ENCODE measurements around the gene EGFL8.
"Not testable (repeated sequence)": the region's sequence is repeated elsewhere in the genome, so short reads cannot be mapped to it uniquely, and the experiment has no call there.

The EGFL8 gene

DNA sequence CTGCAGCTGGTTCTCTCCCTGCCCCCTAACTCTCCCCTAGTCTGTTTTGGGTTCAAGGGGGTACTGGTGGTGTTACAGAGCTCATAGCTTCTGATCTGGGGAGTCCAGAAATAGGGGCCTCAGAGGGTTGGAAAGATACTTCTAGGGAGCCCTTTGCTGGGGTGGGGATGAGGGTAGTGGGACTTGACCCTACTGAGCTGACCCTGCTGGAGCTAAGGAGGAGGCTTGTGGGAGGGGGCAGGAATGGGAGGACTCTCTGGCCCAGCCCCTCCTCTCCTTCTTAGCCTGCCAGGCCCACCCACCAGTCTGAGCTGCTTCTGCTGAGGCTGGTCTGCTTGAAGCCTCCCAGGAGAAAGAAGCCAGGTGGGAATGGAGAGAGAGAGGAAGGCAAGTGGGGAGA, at the start of gene EGFL8:
Gene EGFL8, plus strand, starts transcription at position 301 of the 400 bp plus-strand sequence. CDS start 1,571 bp downstream, outside the sequence.
- DNase-seq: no peak

DNA sequence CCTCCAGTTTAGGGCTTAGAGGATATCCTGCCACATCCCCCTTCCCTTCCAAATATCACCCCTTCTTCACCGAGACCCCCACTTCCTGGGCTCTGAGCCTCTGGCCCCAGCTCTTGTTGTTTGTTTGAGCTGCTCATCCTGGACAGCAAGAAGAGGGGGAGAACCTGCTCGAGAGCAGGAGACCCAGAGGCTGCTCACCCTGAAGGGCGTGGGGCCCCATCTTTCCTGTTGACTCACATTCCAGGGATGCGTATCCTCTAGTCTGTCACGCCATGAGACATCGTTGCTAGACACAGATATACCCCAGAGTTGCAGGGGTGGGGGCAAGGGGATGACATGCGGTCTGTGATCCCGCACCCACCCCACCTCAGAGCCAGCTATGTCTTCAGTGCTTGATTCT, 49.6 kb upstream of the EGFL8 start:
- no peak for DNase-seq

DNA sequence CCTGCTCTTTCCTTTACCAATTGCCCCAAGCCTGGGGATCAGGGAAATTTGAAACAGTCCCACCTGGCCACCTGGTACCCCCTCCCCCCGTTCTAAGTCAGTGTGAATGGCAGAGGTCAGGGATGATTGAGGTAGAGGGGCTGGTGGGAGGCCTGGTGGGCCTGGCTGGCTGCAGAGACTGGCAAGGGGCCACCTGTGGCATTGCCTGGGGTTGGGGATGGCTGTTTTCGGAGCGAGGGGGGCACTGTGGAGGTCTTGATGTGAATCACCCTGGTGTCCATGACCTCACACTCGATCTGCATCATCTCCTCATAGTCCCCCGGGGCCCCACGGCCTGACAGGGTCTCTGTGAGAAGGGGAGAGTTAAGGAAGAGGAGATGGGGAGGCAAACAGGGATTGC, 48.8 kb upstream of the EGFL8 start:
- DNase-seq: no peak

DNA sequence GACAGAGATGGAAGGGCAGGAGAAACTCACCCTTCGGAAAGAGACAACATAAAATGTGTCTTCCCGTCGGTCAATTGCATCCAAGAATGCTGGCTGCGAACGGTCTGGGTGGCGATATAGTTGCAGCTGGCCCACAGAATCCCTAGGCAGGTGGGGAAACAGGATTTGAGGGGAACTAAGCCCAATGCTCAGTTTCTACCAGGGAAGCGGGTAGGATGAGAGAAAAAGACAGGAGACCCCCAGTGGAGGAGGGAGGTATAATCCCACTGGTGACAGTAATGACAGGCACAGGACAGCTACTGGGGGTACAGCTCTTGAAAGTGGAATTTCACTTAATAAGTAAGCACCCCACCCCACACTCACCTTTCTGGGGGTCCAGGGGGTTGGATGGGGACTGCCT, 47.7 kb upstream of the EGFL8 start:
- no peak for DNase-seq

DNA sequence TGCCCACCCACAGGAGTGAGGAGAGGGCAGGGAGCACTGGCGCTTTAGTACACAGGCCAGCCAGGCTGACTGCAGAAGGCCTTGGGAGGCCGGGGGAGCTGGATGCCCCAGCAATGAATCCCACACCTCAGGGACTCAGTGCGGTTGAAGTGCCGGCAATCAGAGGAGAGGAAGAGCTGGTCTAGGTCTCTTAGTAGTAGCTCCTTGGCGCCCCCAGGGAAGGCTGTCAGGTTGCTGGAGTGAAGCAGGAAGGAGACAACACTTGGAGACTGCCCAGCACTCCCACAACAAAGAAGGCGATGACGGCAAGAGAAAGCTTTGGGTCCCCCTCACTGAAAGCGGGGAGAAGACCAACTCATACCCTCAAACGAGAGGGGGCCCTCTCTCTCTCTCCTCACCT, 46.9 kb upstream of the EGFL8 start:
- DNase-seq: no peak

DNA sequence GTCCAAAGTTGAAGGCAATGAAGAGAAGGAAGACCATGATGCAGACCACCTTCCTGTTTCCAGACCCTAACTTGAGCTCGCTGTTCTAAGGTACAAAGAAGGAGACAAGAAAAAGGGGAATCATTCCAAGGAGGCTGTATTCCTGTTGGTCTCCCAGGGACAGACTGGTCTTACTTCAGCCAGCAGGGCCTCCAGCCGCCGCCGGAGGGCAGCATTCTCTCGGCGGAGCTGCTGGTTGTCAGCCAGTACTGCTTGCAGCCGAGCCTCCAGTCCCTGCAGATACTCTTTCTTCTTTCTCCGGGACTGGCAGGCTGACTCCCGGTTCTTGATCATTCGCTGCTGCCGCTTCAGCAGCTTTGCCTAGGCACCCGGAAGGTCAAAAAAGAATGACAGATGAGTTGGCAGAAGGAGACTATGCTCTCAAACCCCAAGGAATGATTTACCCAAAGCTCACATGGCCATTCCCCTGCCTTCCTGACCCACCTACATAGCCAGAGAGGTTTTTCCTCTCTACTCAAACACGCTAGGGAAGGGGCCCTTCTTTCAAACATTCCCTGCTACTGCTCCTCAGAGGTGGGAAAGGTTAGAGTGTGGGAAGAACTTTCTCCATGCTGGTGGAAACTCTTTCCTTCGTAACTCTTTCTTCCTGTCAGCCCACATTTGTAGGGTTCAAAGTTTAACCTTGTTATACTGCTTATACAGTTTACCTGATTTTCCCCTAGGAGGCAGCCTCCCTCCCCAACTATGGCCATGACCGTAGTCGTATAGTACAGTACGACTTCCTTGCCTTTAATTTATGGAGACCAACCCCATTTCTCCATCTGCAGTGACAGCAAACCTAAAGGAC, 45.4 kb upstream of the EGFL8 start:
- peak; percentile 44 to 74 for DNase-seq

DNA sequence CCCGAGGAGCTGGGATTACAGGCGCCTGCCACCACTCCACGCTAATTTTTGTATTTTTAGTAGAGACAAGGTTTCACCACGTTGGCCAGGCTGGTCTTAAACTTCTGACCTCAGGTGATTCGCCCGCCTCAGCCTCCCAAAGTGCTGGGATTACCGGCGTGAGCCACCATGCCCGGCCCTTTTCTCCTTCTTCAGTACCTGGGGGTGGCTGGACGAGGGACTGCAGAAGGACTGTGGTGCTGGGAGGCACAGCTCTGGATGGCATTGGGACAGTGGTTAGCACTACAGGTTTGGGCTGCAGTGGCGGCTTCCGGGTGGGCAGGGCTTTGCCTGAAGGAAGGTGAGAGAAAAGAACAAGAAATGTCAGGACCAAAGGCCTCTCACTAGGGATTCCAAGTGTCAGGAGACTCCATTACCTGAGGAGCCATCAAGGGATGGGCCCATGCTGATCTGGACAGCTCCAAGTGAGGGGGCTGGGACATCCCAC, 43.8 kb upstream of the EGFL8 start:
- DNase-seq: no peak

DNA sequence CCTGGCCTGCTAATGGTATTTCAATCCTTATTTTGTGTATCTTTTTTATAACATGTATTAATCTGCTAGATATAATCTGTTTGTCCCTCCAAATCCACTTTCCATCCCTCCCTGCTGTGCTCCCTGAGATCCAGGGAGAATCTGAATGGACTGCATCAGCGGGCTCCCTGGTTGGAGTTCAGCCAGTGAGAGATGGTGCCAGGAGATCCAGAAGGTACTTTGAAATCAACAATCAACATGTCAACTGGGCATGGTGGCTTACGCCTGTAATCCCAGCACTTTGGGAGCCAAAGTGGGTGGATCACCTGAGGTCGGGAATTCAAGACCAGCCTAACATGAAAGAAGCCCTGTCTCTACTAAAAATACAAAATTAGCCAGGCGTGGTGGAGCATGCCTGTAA, 40.7 kb upstream of the EGFL8 start:
- no peak for DNase-seq

DNA sequence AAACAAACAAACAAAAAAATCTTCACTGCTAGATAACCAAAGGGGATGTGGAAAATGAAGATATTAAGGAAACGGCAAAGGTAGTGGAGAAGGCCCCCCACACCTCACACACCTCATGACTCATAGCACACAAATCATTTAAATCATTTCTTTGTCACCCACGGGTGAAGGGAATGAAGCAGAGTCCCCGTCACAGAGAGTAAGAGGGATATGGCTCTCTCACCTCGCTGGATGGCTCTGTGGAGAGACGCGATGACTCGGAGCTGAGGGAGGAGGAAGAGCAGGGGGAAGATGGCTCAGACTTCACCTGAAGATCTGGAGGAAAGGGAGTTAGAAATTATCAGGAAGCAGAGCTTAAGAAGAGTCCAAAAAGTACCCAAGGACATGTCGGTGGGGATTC, 37.5 kb upstream of the EGFL8 start:
- DNase-seq: no peak

DNA sequence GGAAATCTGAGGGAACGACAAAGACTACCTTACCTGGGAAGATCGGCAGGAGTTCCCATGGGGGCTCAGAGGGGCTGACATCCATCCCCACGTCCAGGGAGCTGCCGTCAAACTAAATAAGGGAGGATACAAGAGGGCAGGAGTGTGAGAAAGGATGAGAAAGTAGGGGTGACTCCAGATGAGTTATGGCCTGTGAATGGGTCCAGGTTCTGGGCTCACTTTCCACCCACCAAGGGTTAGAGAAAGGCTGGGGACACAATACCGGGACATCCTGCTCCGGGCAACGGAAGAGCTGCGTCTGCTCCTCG, 37.0 kb upstream of the EGFL8 start:
- DNase-seq: no peak

DNA sequence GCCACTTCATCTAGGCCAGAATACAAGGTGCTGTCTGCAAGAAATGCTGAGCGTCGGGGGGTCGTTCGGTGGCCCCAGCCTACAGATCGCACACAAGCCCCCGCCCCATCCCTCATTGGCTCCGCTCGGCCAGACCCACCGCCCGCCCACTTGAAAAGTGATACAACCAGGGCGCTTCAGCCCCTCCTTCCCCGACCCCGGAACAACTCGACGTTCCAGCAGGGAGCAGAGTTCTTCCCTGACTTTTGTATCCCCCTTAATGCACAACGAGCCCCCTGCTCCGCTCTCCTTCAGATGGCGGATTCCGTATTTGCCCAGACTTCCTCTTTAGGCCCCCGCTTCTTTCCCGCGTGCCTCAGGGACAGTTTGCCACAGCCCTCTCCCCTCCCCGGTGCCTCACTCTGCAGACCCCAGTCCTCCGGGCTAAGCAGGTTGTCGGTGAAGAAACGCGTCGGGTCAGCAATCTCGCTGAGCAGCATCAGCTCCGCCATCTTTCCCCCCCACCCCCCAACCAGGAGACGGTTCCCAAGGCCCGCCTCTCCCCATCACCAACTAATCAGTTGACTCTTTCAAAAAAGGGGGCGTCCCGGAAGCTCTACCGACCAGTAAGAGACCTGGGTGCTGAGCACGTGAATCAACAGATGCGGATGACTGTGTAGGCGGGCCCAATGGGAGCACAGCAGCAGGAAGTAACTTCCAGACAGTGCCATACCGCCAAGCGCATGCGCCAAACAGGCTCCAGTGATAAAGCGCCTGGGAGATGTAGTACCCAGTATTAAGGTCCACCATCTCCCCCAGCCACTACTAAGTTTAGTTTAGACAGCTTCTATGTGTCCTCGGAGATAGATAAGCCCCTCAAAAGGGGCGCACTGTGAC, 36.4 kb upstream of the EGFL8 start, which contains the start of gene ATF6B:
Gene ATF6B, minus strand, starts transcription at position 530 of the 876 bp plus-strand sequence. Its CDS starts 39 bp downstream, at position 491.
- peak; percentile 97 to 98 for DNase-seq

DNA sequence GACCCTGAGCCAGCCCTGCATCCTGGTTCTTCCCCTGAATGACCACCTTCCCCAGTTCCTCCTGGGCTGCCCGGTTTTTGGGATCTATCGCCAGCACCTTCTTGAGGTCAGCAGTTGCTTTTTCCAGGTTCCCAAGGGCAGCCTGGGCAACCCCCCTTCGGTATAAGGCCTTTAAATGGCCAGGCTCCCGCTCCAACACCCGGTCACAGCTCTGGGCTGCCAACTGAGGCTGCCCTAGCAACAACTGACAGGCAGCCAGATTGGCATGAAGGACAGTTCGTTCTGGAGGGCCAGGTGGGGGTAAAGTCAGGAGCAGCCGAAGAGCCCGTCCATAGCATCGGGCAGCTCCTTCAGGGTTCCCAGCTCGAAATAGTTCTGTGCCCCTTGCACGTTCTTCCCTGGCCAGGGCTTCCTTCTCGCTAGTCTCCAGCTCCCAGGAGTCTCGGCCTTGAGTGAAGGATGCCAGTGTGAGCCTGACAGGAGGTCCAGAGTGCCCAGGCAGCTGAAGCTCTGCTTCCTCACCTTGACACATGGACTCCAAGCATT, 35.6 kb upstream of the EGFL8 start:
- no peak for DNase-seq

DNA sequence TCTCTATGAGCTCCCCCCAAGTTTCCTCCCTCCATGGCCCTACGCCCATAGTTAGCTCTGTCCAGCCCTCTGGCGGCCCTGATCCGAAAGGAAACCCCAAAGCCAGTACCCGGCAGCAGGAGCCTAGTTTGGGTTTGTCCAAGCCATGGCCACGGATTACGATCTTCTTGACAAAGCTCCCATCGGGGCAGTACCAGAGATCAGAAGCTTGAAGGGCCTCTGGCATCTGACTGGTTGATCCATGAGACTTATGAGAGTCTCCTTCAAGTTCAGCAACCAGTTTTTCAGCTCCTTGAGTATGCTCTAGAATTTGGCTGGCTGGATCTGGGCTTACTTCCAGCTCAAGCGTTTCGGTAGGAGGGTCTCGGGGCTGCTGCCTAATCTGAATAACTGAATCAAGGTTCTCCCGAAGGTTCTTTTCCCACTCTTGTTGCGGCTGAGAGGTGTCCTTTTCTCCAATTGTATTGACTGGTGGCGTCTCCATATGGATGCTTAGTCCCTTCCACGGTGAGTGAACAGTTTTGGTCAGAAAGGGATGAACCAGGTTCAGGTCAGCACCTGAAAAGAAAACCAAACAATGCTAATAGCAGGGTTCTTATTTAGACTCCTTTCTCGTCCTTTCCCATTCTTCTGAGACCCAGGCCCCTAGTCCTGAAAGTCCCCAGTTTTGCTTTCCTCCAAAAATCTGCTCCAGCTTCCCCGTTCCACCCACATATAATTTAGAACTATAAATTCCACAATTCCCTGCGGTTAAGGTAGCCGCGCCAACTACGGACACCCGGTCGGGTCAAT, 34.9 kb upstream of the EGFL8 start:
- no peak for DNase-seq

DNA sequence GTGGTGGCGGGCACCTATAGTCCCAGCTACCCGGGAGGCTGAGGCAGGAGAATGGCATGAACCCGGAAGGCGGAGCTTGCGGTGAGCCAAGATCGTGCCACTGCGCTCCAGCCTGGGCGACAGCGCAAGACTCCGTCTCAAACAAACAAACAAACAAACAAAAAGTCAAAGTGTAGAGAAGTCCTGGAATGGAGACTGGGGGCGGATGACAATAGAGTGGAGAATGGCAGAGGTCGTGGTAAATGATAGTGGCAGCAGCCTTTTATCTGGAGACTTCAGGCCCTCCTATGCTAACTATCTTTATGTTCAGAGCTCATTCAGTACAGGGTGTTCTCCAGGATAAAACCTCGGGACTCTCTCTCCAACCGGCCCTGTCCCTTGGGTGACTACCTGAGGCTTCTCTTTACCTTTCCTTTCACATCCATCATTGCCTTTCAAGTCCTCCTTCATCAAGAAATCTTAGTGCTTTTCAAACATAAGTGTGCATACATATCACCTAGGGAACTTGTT, 32.9 kb upstream of the EGFL8 start:
- no peak for DNase-seq

DNA sequence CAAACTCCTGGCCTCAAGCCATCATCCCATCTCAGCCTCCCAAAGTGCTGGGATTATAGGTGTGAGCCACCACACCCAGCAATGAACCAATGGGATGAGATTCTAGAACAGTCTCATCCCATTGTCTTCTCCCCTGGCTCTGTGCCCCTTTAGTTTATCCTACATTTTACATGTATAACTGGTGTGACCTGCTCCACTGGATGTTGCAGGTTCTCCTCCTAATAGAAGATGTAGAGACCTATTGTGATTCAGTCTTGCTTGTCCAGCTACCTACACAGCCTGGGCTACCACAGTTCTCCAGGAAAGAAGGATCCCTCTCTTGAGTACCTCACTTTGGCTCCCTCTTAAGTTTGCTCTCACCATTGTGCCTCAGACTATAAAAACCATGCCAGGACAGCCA, 32.3 kb upstream of the EGFL8 start:
- no peak for DNase-seq

DNA sequence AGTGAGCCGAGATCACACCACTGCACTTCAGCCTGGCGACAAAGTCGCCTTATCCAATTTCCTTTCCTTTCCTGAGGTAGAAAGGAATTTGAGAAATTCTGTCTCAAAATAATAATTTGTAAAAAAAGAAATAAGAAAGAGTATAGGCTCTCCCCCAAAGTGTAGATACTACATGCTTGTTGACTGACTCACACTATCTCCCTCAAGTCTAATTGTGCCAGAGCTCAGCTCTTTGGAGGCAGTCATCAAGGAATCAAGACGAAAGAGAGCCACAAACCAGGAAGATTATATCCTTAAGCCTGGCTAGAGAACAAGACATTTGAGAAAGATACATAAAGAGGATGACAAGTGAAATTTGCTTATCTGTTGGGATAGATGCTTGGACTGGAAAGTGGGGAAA, 30.6 kb upstream of the EGFL8 start:
- DNase-seq: no peak

DNA sequence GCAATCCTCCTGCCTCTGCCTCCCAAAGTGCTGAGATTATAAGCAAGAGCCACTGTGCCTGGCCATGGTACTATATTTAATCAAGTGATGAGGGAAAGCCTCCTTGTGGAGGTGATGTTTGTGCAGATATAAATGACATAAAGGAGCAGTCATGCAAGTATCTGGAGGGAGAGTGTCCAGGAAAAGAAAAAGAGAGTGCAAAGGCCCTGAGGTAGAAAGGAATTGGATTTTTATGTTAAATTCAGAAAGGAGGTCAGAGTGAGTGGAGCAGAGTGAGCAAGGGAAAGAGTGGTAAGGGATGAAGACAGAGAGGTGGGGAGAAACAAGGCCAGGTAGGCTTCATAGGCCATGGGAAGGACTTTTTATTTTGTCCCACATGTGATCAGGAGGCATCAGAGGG, 26.9 kb upstream of the EGFL8 start:
- DNase-seq: no peak

DNA sequence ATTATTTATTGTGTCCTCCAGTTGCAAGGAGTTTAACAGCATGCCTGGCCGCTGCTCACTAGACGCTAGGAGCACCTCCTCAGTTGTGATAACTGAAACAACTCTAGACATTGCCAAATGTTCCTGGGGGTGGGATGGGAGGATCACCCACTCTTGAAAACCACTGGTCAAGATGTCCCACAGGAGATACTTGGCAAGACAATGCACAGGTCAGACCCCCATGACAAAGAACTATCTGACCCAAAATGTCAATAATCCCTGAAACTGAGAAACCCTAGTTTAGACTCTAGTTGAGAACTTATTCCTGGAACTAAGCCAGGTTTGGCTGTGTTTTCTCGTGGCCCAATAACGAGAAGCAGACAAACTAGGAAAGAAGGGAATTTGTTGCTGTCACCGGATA, 24.8 kb upstream of the EGFL8 start:
- no peak for DNase-seq

DNA sequence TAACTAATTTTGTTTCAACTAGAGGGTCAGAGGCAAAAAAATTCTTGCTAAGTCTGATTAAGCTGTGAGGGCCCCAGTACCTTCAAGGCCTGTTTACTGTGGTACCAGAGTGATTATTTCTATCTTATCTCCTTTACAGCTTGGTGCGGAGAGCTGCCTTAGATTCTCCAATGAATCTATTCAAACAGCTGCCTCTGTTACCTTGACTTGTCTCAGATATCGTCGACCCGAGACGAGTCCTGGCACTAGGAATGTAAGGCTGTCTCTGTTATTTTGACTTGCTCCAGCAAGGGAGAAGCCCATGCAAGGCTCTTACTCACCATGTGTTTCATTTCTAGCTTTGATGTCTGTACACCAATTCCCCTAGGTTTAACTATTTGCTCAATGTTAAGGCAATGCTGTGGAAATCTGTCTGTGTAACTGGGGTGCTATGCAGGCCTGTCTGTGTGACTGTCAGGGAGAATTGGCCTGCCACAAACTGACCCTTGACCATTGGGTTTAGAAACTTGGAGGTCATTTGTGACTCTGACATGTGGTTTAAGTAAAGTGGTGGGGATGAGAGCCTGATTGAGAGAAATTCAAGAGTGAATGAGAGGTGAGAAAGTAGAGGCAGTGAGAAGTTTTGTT, 23.9 kb upstream of the EGFL8 start:
- no peak for DNase-seq

DNA sequence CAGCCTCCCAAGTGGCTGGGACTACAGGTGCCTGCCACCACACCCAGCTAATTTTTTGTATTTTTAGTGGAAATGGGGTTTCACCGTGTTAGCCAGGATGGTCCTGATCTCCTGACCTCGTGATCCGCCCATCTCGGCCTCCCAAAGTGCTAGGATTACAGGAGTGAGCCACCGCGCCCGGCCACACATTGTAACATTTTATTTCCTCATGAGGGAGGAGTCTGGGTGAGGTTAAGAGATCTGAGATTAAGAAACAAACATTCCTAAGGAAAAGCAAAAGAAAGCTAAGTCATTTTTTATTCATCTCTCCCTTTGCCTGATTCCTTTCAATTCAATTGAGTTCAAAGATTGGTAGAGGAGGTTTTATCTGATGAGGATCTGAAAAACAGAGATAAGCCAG, 20.2 kb upstream of the EGFL8 start:
- DNase-seq: not testable (repeated sequence)

DNA sequence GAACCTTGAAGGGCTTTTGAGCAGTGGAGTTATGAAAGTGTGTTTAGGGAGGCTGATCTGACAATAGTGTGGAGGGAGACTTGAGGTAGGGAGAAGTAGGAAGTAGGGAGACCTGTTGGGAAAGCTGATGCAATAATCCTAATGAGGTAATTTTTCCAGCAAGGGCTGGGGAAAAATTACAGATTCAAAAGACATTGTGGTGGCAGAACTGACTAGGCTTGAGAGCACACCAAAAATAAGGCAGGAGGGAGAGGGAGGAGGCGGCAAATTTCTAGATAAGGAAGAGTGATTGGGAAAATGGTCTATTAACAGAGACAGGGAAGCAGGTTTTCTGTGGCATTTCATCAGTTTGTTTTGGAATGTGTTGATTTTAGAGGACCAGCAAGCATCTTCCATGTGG, 18.1 kb upstream of the EGFL8 start:
- DNase-seq: no peak

DNA sequence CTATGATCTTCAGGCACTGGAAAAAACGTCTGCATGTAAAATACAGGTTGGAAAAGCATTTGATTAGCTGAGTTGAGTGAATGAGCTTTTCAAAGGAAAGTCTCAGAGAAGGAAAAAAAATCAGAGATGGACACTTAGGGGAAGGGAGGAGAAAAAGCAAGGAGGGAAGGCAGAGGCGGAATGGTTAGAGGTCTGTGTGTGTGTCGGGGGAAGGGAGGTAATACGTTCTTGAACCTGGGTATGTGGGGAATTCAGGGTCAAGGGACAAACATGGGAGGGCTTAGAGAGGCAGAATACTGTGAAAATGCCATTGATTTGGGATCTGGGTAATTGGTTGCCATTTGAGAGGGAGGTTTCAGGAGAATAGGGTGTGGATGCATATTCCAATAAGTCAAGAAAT, 17.7 kb upstream of the EGFL8 start:
- no peak for DNase-seq

All from NCI-H1930 (cell line).